Hematopoietic multipotent progenitor cell treated with erythropoietin and hydrocortisone succinate and interleukin-3 and kit ligand, for 4 days (in vitro differentiated cells): Measurements from ENCODE around the gene JMJD6.

Source experiments
- DNase-seq: peaks from one replicate; pipeline ENCODE4 v3.0.0-alpha.2; 2015

The JMJD6 gene

GRCh38 chr17:76697702-76698465 lies 28.5 kb downstream of the JMJD6 start:
- DNase-seq = peak; percentile 29

DNA sequence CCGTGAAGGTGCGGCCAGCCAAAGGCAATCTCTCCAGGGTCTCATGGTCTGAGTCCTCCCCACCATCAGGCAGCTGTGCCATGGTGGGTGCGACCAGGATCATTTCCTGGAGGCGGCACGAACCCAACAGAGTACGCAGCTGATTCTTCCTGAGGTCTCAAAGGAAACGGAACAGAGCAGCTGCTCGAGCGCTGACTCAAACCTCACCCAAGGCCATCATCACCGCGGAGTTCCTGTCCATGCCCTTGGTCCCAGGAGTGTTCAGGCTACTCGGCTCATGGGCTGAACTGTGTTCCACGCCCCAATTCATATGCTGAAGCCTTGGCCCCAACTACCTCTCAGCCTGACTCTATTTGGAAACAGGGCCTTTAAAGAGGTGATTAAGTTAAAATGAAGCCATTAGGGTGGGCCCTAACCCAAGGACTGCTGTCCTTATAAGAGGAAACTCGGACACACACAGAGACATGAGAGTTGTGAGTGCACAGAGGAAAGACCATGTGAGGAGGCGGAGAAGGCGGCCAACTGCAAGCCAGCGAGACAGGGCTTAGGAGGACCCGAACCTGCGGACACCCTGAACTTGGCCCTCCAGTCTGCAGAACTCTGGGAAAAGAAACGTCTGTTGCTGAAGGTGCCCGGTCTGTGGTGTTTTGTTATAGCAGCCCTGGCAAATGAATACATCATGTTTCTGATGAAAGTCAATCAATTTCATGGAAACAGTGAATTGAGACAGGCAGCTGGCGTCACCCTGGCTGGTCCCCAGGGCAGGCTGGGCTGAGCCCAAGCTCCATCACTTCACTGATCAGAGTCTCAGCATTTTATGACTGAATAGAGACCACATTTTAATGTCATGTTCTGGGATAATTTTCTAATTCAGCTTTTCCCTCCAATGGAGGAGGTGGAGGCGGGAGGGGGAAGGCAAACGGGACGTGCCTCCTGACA lies 29.4 kb downstream of the JMJD6 start:
- no peak for DNase-seq

DNA sequence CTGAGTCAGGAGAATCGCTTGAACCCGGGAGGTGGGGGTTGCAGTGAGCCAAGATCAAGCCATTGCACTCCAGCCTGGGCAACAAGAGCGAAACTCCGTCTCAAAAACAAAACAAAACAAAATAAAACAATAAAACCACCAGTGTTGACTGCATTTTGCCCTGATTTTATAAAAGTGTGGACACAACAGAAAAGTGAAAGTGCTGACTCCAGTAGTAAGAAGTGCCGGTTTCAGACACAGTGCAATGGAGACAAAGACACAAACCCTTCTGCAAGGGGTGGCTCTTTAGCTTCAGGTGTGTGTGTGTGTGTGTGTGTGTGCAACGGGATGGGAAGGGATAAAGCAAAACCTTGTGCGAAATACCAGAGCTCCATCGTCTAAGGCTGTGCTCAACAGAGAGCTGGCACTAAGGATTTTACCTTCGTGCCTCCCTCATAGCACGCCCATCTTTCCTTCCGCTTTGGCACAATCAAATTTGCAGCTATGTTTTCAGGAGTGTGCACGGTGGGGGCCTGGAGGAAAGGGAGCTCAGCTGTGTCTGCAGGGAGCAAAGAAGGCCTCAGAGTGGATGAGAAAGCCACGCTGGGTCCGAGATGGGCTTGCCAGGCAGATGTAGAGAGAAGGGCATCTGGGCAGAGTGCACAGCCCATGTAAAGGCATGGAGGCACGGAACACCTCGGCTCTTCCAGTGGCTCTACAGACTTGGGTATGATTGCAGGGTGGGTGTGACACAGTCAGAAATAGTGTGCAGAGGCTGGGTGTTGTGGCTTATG lies 31.2 kb downstream of the JMJD6 start:
- DNase-seq = no peak

DNA sequence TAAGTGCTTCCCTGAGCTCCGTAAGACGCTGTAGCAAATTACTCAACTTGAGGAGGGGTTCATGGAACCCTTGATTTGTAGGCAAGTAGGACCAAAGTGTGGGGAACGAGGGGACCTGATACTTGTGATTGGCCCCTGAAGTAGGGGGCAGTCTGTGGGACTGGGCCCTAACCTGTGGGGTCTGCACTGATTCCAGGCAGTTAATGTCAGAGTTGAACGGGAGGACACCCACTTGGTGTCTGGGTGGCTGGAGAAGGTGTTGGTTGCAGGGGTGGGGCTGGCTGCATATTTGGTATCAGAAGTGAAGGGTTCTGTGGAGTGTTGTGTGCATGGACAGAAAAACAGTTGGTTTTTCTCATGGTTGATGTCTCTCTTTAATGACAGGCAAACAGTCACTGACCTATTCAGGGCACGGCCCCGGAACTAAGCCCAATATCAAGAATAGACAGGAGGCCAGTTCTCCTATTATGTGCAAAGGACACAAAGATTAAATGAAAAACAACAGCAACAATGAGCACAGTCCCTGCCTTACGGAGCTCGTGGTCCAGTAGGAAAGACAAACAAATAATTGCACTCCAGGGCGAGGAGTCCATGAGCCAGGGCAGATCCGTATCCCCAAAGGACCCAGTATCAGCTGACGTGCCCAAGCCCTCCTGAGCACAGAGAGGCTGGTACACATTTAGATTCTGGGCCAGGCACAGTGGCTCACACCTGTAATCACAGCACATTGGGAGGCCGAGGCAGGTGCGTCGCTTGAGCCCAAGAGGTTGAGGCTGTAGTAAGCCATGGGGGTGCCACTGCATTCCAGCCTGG lies 34.8 kb downstream of the JMJD6 start:
- no peak for DNase-seq

GRCh38 chr17:76690596-76691280 lies 35.7 kb downstream of the JMJD6 start:
- no peak for DNase-seq

DNA sequence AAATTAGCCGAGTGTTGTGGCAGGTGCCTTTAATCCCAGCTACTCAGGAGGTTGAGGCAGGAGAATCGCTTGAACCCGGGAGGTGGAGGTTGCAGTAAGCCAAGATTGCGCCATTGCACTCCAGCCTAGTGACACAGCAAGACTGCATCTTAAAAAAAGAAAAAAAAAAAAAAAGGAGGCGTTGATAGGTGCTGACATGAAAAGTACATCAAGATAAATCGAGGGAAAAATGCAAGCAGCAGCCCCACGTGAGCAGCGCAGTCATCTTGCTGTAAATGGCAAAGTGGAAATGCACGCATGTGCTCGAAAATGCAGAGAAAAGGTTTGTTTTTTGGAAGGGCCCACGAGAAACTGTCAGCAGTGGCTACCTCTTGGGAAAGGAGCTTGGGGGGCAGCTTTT lies 36.5 kb downstream of the JMJD6 start:
- DNase-seq = no peak

- no peak for DNase-seq
These were observed 38.2 kb downstream of the JMJD6 start for GRCh38 chr17:76688165-76688622.

- DNase-seq = no peak
These were observed 38.9 kb downstream of the JMJD6 start for GRCh38 chr17:76687298-76688164.

- DNase-seq = no peak
These were observed 39.7 kb downstream of the JMJD6 start for GRCh38 chr17:76686538-76687297.

GRCh38 chr17:76685846-76686245 lies 40.6 kb downstream of the JMJD6 start:
- DNase-seq = no peak

DNA sequence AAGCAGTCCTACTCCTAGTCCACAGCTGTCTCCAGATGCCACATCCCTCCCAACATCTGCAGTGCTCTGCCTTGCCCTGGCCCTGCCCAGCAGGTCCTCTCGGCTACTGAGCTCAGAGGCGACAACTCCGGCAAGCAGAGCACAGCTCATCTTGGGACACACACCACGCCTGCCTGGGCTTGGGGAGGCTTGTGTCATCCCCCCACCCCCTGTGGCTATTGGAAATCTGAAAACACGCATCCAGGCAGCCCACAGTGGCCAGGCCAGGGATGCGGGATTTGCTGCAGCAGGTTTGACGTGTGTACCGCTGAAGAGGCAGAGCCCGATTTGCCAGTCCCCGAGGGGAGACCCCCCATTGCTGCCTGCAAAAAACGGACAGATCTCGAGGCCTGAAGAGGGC lies 41.0 kb downstream of the JMJD6 start:
- DNase-seq = no peak

DNA sequence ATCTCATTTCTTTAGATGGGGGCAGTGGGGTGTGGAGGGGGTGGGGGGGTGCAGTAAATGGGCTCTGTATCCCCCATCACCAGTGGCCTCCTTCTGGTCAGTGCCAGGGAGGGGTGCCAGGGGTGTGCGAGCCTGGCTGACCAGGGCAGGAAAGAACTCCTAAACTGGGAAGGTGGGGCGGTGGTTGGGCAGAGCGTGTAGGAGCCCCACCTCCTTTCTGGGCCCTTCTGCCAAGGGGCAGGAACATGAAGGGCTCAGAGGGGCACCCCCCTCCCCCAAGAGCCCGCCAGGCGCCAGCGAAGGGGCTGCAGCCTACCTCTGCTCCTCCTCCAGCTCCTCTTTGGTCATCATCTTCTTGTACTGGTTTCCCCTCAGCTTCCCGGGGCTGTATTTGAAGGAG lies 41.6 kb downstream of the JMJD6 start:
- no peak for DNase-seq

DNA sequence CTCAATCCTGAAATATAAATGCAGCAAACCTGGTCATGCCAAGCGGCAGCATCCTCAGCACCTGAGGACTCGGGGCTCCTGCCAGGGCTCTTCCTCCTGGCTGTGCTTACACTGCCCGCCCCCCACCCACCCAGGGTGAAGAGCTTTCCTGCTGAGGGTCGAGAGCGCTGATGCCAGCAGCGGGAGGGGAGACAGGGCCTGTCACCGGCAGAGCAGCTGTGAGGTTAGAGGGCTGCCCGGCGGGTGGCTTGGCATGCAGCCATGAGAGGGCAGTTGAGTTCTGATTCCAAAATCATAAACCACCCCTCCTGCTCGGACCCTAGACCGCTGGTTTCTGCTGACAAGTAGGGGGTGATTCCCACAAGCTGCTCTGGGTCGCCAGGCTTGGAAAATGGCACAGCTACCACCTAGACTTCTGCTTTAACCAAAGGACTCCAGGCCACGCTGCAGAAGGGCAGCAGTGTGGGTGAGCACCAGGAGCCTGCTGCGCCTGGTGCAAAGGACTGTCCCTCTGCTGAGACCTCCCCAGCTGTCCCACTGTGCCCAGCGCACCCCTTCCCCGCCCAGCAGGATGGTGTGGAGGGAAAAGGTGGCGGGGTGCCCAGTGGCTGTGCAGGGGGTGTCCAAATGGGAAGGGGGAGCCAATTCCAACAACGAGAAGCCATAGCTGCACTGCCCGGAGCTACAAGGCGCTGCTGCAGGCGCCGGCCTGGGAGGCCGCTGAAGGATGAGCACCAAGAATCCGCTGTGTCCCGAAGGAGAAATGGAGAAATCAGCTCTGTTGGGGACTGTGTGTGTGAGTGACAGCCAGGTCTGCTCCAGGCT lies 42.3 kb downstream of the JMJD6 start:
- DNase-seq = no peak

DNA sequence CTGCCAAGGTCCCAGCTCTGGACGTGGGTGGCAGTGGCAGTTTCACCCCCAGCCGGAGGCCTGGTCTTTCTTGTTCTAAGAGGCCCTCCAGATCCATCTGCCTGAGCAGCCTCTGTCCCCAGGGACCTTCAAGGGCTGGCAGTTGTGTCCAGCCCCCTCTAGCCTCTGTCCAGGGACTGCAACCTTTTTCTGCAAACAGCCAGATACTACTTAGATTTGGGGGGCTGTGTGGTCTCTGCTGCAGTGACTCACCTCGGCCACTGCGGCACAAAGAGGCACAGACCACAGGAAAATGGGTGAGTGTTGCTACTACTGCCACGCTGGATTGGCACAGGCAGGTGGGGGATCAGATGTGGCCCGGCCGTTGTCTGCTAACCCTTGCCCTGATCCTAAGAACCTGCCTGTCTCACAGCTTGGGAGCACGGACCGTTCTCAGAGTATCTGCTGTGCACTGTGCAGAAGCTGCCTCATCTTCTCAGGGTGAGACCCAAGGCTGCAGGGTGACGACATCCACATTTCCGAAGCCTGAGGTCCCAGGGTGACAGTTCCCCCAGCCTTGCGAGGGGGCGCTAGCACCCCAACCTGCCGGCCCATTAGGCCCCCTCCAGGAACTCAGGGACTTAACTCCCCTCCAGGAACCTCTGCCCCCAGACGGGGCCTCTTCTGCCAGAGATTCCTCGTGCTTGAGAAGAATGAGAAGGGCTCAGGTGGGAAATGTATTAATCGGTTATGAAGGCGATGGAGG lies 43.2 kb downstream of the JMJD6 start:
- DNase-seq = peak; percentile 29

- DNase-seq = peak; percentile 91
These were observed 44.1 kb downstream of the JMJD6 start for GRCh38 chr17:76682296-76682695.

GRCh38 chr17:76681222-76682137 lies 44.9 kb downstream of the JMJD6 start:
- peak; percentile 90 for DNase-seq

DNA sequence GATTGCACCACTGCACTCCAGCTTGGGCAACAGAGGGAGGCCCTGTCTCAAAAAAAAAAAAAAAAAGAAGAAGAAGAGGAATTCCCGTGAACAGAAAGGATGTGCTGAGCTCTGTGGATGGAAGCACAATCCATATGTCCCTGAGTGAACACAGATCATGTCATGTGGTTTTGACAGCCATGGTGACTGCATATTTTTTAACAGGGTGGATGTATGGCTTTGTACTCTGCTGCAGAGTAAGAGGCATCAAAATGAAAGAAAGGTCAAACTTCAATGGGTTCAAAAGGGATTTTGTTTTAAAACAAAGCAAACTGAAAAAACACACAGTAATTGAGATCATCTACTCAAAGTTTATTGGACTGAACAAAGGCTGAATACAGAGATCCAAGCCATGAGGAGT lies 47.2 kb downstream of the JMJD6 start:
- DNase-seq = no peak
